HG03139 (cell line): ENCODE data around the gene SPDYE3.
"Not testable (repeated sequence)": the region's sequence is repeated elsewhere in the genome, so short reads cannot be mapped to it uniquely, and the experiment has no call there.

ENCODE experiments used
- ATAC-seq: cut with Tn5 transposase; IDR thresholded peaks from one replicate; pipeline ENCODE4 v1.9.1; 2021; ENCODE audit not compliant: unreplicated experiment

Gene SPDYE3

GRCh38 chr7:100287191-100287969, 20.1 kb upstream of the SPDYE3 start:
- not testable (repeated sequence) for ATAC-seq

GRCh38 chr7:100288258-100288657, 19.2 kb upstream of the SPDYE3 start:
- ATAC-seq = not testable (repeated sequence)

GRCh38 chr7:100292162-100292561, 15.3 kb upstream of the SPDYE3 start:
- not testable (repeated sequence) for ATAC-seq

- not testable (repeated sequence) for ATAC-seq
Measured at GRCh38 chr7:100295269-100295668, 12.2 kb upstream of the SPDYE3 start.

GRCh38 chr7:100297852-100298631, 9.5 kb upstream of the SPDYE3 start:
- not testable (repeated sequence) for ATAC-seq

- ATAC-seq = not testable (repeated sequence)
Measured at GRCh38 chr7:100298632-100298895, 8.9 kb upstream of the SPDYE3 start.

GRCh38 chr7:100304526-100304925, 3.0 kb upstream of the SPDYE3 start:
- ATAC-seq = not testable (repeated sequence)

- ATAC-seq = not testable (repeated sequence)
Measured at GRCh38 chr7:100318329-100318728, 10.8 kb downstream of the SPDYE3 start.

- ATAC-seq = not testable (repeated sequence)
Measured at GRCh38 chr7:100321648-100322047, 14.1 kb downstream of the SPDYE3 start.

- ATAC-seq = not testable (repeated sequence)
Measured at GRCh38 chr7:100324194-100324593, 16.7 kb downstream of the SPDYE3 start.

GRCh38 chr7:100325671-100326070, 18.2 kb downstream of the SPDYE3 start:
- not testable (repeated sequence) for ATAC-seq

- ATAC-seq = not testable (repeated sequence)
Measured at GRCh38 chr7:100326914-100327313, 19.4 kb downstream of the SPDYE3 start.

- ATAC-seq = peak; percentile 86
Measured at GRCh38 chr7:100335566-100336466, 28.3 kb downstream of the SPDYE3 start.

- ATAC-seq = not testable (repeated sequence)
Measured at GRCh38 chr7:100338083-100338696, 30.7 kb downstream of the SPDYE3 start.

GRCh38 chr7:100341286-100341685, 33.8 kb downstream of the SPDYE3 start:
- ATAC-seq = not testable (repeated sequence)

GRCh38 chr7:100342765-100343164, 35.3 kb downstream of the SPDYE3 start:
- ATAC-seq = no peak

- not testable (repeated sequence) for ATAC-seq
Measured at GRCh38 chr7:100344124-100344559, 36.6 kb downstream of the SPDYE3 start.

- peak; percentile 72 for ATAC-seq
Measured at GRCh38 chr7:100344560-100345287, 37.2 kb downstream of the SPDYE3 start.

- ATAC-seq = peak; percentile 20
Measured at GRCh38 chr7:100345288-100345672, 37.8 kb downstream of the SPDYE3 start.

GRCh38 chr7:100346921-100347320, 39.4 kb downstream of the SPDYE3 start:
- no peak for ATAC-seq
